ENCODE data around the gene JKAMP.

JKAMP gene

DNA sequence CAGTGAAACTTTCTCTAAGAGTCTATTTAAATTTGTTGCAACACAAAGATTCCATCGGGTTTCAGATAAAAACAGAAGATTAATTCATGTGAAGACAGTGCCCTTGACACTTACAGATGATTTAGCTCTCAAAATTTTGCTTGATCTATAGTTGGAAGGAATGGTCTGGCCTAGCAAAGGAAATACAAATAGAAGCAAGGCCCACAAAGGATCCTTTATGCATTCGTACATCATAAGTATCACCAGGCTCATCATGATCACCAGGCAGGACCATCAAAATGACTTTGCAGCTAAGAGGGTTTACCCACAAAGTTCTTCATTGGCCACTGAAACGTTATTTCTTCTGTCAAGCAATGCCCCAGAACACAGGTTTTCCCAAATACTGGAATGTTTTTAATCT, 24.8 kb downstream of the JKAMP start:
- DNase-seq (ENCODE audit: low read depth, low spot score): no peak
- H3K4me3 ChIP-seq (ENCODE audit: low read depth, low read length): no peak overlapping the region
- in situ Hi-C loops (cut with HindIII; ENCODE audit: low sequenced_read_pairs): no loop called here
- TF ChIP-seq, protein P1, sequence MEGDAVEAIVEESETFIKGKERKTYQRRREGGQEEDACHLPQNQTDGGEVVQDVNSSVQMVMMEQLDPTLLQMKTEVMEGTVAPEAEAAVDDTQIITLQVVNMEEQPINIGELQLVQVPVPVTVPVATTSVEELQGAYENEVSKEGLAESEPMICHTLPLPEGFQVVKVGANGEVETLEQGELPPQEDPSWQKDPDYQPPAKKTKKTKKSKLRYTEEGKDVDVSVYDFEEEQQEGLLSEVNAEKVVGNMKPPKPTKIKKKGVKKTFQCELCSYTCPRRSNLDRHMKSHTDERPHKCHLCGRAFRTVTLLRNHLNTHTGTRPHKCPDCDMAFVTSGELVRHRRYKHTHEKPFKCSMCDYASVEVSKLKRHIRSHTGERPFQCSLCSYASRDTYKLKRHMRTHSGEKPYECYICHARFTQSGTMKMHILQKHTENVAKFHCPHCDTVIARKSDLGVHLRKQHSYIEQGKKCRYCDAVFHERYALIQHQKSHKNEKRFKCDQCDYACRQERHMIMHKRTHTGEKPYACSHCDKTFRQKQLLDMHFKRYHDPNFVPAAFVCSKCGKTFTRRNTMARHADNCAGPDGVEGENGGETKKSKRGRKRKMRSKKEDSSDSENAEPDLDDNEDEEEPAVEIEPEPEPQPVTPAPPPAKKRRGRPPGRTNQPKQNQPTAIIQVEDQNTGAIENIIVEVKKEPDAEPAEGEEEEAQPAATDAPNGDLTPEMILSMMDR (IDR thresholded peaks at IDR 0.05; ENCODE audit: low read depth, low read length): no peak

DNA sequence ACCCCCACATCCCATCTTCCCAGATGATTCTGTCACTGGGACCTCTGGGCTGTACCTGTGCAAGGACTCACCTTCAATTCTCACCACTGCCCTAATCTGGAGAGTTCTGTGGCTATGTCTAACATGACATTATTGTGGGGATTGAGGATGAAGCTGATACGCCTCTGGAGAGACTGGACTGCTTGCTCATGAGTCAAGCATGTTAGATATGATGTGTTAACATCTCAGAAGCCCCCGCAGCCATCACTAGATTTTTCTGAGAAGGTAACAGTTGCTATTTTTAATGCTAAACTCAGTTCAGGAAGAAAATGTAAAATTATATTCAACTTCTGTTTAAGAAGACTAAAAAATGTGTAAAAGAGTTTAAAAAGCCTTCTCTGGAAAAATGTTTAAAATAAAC, 25.7 kb downstream of the JKAMP start:
- H3K4me3 ChIP-seq (ENCODE audit: low read depth, low read length): no peak overlapping the region
- no peak for DNase-seq (ENCODE audit: low read depth, low spot score)
- in situ Hi-C loops (cut with HindIII; ENCODE audit: low sequenced_read_pairs): no loop called here
- TF ChIP-seq, protein P1 (IDR thresholded peaks at IDR 0.05; ENCODE audit: low read depth, low read length): no peak

DNA sequence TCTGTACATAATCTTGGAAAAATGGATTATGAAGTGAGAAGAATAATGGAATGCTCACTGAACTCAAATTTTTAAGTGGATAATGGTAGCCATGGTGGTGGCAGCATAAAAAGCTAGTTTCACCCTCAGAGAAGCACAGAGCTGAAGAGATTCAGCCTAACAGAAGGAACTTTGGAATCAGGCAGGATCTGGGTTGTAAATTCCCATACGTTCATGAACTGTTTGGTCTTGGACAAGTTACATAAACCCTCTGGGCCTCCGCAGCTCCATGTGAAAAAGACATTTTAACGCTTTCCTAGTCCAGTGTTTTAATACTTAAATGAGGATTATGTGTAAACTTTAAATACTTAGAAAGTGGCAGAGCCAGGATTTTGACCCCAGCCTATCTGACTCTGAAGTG, 26.6 kb downstream of the JKAMP start:
- in situ Hi-C loops (cut with HindIII; ENCODE audit: low sequenced_read_pairs): no loop called here
- TF ChIP-seq, protein P1 (IDR thresholded peaks at IDR 0.05; ENCODE audit: low read depth, low read length): no peak
- H3K4me3 ChIP-seq (ENCODE audit: low read depth, low read length): no peak overlapping the region
- DNase-seq (ENCODE audit: low read depth, low spot score): no peak

DNA sequence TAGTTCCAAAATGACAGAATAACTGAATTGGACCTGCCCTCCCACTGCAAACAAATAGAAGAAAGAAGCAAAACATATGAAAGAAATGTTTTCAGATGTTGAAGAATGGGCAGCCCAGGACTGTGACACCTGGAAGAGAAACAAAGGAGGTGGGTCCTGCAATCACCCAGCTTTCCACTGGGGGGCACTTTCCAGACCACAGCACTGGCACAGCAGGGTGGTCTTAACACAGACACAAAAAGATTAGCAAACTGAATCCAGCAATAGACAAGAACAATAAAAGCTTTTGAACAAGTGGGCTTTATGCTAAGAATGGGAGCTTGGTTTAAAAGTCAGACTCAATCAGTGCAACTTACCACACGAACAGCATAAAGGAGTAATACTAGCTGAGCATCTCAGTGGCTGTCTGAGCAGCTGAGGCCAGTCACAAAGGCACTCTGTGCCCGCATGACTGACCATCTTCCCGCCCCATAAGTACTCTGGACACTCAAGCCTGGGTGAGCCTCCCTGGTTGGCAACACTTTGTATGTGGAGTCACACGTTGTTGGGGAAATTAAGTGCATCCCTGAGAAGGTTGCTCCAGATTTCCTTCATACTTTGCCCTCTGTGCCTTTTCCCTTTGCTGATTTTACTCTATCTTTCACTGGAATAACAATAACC, 27.7 kb downstream of the JKAMP start:
- TF ChIP-seq, protein P1 (IDR thresholded peaks at IDR 0.05; ENCODE audit: low read depth, low read length): peak; percentile 78
- H3K4me3 ChIP-seq (ENCODE audit: low read depth, low read length): no peak overlapping the region
- in situ Hi-C loops (cut with HindIII; ENCODE audit: low sequenced_read_pairs): no loop called here
- DNase-seq (ENCODE audit: low read depth, low spot score): no peak

DNA sequence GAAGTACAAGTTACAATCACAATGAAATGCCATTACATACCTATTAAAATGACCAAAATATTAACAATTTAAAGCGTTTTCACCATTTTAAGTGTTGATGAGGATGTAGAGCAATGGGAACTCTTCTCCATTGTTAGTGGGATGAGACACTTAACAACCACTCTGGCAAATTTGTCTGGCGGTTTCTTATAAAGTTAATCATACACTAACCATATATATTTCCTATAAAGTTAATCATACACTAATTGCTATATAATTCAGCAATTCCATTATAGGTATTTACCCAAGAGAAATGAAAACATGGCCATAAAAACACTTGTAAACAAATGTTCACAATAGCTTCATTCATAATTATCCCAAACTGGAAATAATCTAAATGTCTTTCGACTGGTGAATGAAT, 35.9 kb downstream of the JKAMP start:
- in situ Hi-C loops (cut with HindIII; ENCODE audit: low sequenced_read_pairs): no loop called here
- TF ChIP-seq, protein P1 (IDR thresholded peaks at IDR 0.05; ENCODE audit: low read depth, low read length): no peak
- DNase-seq (ENCODE audit: low read depth, low spot score): no peak
- no peak overlapping the region for H3K4me3 ChIP-seq (ENCODE audit: low read depth, low read length)

DNA sequence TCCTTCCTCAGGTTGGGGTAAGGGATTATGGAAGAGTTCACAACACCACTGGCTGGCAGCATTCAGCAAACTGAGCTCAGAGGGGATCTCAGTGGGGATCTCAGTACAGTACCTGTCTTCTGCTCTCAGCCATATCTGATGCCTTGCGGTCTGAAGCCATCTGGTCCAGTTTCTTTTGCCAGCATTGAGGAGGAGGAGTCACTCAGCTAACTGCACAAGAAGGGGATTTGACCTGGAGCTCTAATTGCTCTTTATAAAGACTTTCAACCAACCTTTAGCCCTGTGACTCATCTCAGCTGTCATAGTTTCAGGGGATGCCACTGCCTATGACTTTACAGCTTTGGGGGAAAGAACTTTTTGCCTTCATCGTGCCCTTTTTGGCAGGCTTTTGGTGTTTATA, 44.9 kb downstream of the JKAMP start:
- no peak for DNase-seq (ENCODE audit: low read depth, low spot score)
- TF ChIP-seq, protein P1 (IDR thresholded peaks at IDR 0.05; ENCODE audit: low read depth, low read length): no peak
- in situ Hi-C loops (cut with HindIII; ENCODE audit: low sequenced_read_pairs): no loop called here
- no peak overlapping the region for H3K4me3 ChIP-seq (ENCODE audit: low read depth, low read length)

Data from astrocyte of the spinal cord (primary cell).